Measurements from ENCODE around the gene PEX5L.

- TF ChIP-seq ESRRA (IDR thresholded peaks at IDR 0.05; ENCODE audit: borderline replicate concordance, low read length): no peak
- no peak for TF ChIP-seq POLR2AphosphoS2 (conservative IDR thresholded peaks at IDR 0.05; ENCODE audit: low read length)
- TF ChIP-seq CTCF (IDR thresholded peaks at IDR 0.05): no peak
- no peak for TF ChIP-seq POLR2A (IDR thresholded peaks at IDR 0.05; ENCODE audit: low read length)
- no peak for TF ChIP-seq EHF (CRISPR knock-in tag; IDR thresholded peaks at IDR 0.05)
Measured at GRCh38 chr3:179861953-179862352, 174.8 kb downstream of the PEX5L start.

Measured in A549 (cell line).